ENCODE data around the gene SFRP5. TPM values are rescaled to one million over a fixed set of nuclear protein-coding genes. Genes with fewer than 3 reads are reported as not detected.

SFRP5 gene
- total RNA-seq, 2 donors from 2014 or later: not detected

Other genes starting within 250 kb of the SFRP5 start
- gene ANKRD2, start 199.2 kb downstream of the SFRP5 start, total RNA-seq: not detected
- gene HOGA1, start 187.6 kb downstream of the SFRP5 start, total RNA-seq: not detected
- not detected for gene C10orf62, start 182.3 kb downstream of the SFRP5 start, total RNA-seq
- gene MORN4, start 138.5 kb downstream of the SFRP5 start, total RNA-seq: 1 to 10 TPM in 1 of 2 donors, under 1 TPM in 1; 0.35 to 1.2 TPM
- gene PI4K2A, start 131.3 kb downstream of the SFRP5 start, total RNA-seq: 10 to 100 TPM; 23.3 to 26.2 TPM
- 1 to 10 TPM; 5.6 to 8.6 TPM for gene AVPI1, start 84.8 kb downstream of the SFRP5 start, total RNA-seq
- 1 to 10 TPM; 1.2 to 2.7 TPM for gene MARVELD1, start 58.3 kb downstream of the SFRP5 start, total RNA-seq
- 10 to 100 TPM; 60.0 to 69.2 TPM for gene ZFYVE27, start 34.9 kb downstream of the SFRP5 start, total RNA-seq
- gene GOLGA7B, start 77.8 kb upstream of the SFRP5 start, total RNA-seq: 10 to 100 TPM in 1 of 2 donors, 1 to 10 TPM in 1; 9.6 to 12.0 TPM

All from T-helper 17 cell (primary cell).